Central memory CD8-positive, alpha-beta T cell (primary cell): ENCODE results near the gene SFXN1.

ENCODE experiments used
- ATAC-seq: fragments of 150-1000 bp; cut with Tn5 transposase; replicated peaks from 2 replicates; pipeline ENCODE4 v1.10.0; 2022; ENCODE audit warnings: mild to moderate bottlenecking, moderate FRiP score, moderate number of reproducible peaks; ENCODE audit not compliant: poor library complexity, severe bottlenecking; ENCODE audit errors: extremely low read depth
- DNase-seq, 2 donors: peaks; one replicate each; pipeline ENCODE4 v3.0.0; 2021; ENCODE audit warnings: low spot score in 2 of 2
- H3K27ac Mint-ChIP-seq: one replicate; pipeline ENCODE4 v1.8.0; 2022; ENCODE audit warnings: low read depth, mild to moderate bottlenecking, moderate library complexity, mixed read lengths
- H3K27me3 Mint-ChIP-seq: one replicate; pipeline ENCODE4 v1.8.0; 2022; ENCODE audit warnings: mixed read lengths
- H3K36me3 Mint-ChIP-seq: one replicate; pipeline ENCODE4 v1.8.0; 2022; ENCODE audit warnings: mild to moderate bottlenecking, moderate library complexity, mixed read lengths; ENCODE audit not compliant: insufficient read depth
- H3K4me1 Mint-ChIP-seq: one replicate; pipeline ENCODE4 v1.8.0; 2022; ENCODE audit warnings: mixed read lengths
- H3K4me3 Mint-ChIP-seq: one replicate; pipeline ENCODE4 v1.8.0; 2022; ENCODE audit warnings: mild to moderate bottlenecking, moderate library complexity, mixed read lengths
- H3K9me3 Mint-ChIP-seq: one replicate; pipeline ENCODE4 v1.8.0; 2022; ENCODE audit warnings: mixed read lengths

Gene SFXN1

GRCh38 chr5:175469916-175470315 lies 8.4 kb upstream of the SFXN1 start:
- no peak for ATAC-seq

GRCh38 chr5:175470781-175471180 lies 7.6 kb upstream of the SFXN1 start:
- Mint-ChIP-seq H3K36me3 (no peaks in the 10 kb centered on the region), H3K27me3 (peaks cover 20% of the 10 kb centered on the region), H3K9me3 (no peaks in the 10 kb centered on the region), H3K4me1 (peaks cover 6% of the 10 kb centered on the region), H3K4me3 (no peak overlapping the region), H3K27ac (no peak overlapping the region)
- no peak for ATAC-seq
- no peak for DNase-seq

More at GRCh38 chr5:175469916-175470315, 8.4 kb upstream of the SFXN1 start:
- no peaks in the 10 kb centered on the region for H3K36me3 Mint-ChIP-seq
- no peak overlapping the region for H3K4me3 Mint-ChIP-seq
- H3K9me3 Mint-ChIP-seq = no peaks in the 10 kb centered on the region
- DNase-seq = no peak
- peaks cover 18% of the 10 kb centered on the region for H3K27me3 Mint-ChIP-seq
- H3K27ac Mint-ChIP-seq = no peak overlapping the region
- H3K4me1 Mint-ChIP-seq = peaks cover 9% of the 10 kb centered on the region

- no peak for ATAC-seq
- H3K4me3 Mint-ChIP-seq = no peak overlapping the region
- DNase-seq = no peak
These were observed 7.2 kb upstream of the SFXN1 start for GRCh38 chr5:175471196-175471595.

GRCh38 chr5:175471628-175472027 lies 6.7 kb upstream of the SFXN1 start:
- H3K9me3 Mint-ChIP-seq = no peaks in the 10 kb centered on the region
- ATAC-seq = no peak
- peaks cover 6% of the 10 kb centered on the region for H3K4me1 Mint-ChIP-seq
- H3K36me3 Mint-ChIP-seq = no peaks in the 10 kb centered on the region
- peaks cover 20% of the 10 kb centered on the region for H3K27me3 Mint-ChIP-seq
- no peak overlapping the region for H3K4me3 Mint-ChIP-seq
- DNase-seq = no peak
- H3K27ac Mint-ChIP-seq = no peak overlapping the region

More at GRCh38 chr5:175471196-175471595, 7.2 kb upstream of the SFXN1 start:
- H3K27ac Mint-ChIP-seq = no peak overlapping the region
- no peaks in the 10 kb centered on the region for H3K9me3 Mint-ChIP-seq
- no peaks in the 10 kb centered on the region for H3K36me3 Mint-ChIP-seq
- H3K27me3 Mint-ChIP-seq = peaks cover 20% of the 10 kb centered on the region
- H3K4me1 Mint-ChIP-seq = peaks cover 6% of the 10 kb centered on the region

- no peak for DNase-seq
- H3K4me3 Mint-ChIP-seq = no peak overlapping the region
These were observed 6.0 kb upstream of the SFXN1 start for GRCh38 chr5:175472378-175472777.

GRCh38 chr5:175475248-175475647 lies 3.1 kb upstream of the SFXN1 start:
- no peak for DNase-seq
- peaks cover 27% of the 10 kb centered on the region for H3K4me1 Mint-ChIP-seq
- no peaks in the 10 kb centered on the region for H3K36me3 Mint-ChIP-seq
- peaks cover 12% of the 10 kb centered on the region for H3K27me3 Mint-ChIP-seq
- no peaks in the 10 kb centered on the region for H3K9me3 Mint-ChIP-seq
- H3K27ac Mint-ChIP-seq = no peak overlapping the region
- H3K4me3 Mint-ChIP-seq = no peak overlapping the region
- ATAC-seq = no peak

More at GRCh38 chr5:175472378-175472777, 6.0 kb upstream of the SFXN1 start:
- ATAC-seq = no peak
- Mint-ChIP-seq H3K4me1 (peaks cover 6% of the 10 kb centered on the region), H3K27me3 (peaks cover 20% of the 10 kb centered on the region), H3K36me3 (no peaks in the 10 kb centered on the region), H3K9me3 (no peaks in the 10 kb centered on the region), H3K27ac (no peak overlapping the region)

- Mint-ChIP-seq H3K4me3 (peak overlapping the region; percentile 97), H3K4me1 (peaks cover 43% of the 10 kb centered on the region), H3K27me3 (peaks cover 12% of the 10 kb centered on the region), H3K27ac (peak overlapping the region; percentile 86), H3K9me3 (no peaks in the 10 kb centered on the region), H3K36me3 (peaks cover 2% of the 10 kb centered on the region)
- DNase-seq = no peak
- ATAC-seq = no peak
These were observed 920 bp upstream of the SFXN1 start for GRCh38 chr5:175477440-175477839.

GRCh38 chr5:175478008-175478383 lies 364 bp upstream of the SFXN1 start:
- peaks cover 12% of the 10 kb centered on the region for H3K27me3 Mint-ChIP-seq
- peak overlapping the region; percentile 97 for H3K4me3 Mint-ChIP-seq
- no peak for DNase-seq
- H3K36me3 Mint-ChIP-seq = peaks cover 2% of the 10 kb centered on the region
- no peaks in the 10 kb centered on the region for H3K9me3 Mint-ChIP-seq
- peaks cover 49% of the 10 kb centered on the region for H3K4me1 Mint-ChIP-seq
- peak overlapping the region; percentile 86 for H3K27ac Mint-ChIP-seq
- no peak for ATAC-seq

GRCh38 chr5:175479125-175479881 lies 943 bp downstream of the SFXN1 start:
- peak overlapping the region; percentile 90 for H3K27ac Mint-ChIP-seq
- H3K36me3 Mint-ChIP-seq = peaks cover 3% of the 10 kb centered on the region
- no peaks in the 10 kb centered on the region for H3K9me3 Mint-ChIP-seq
- peaks cover 8% of the 10 kb centered on the region for H3K27me3 Mint-ChIP-seq
- peaks cover 60% of the 10 kb centered on the region for H3K4me1 Mint-ChIP-seq
- no peak for DNase-seq
- no peak for ATAC-seq
- peak overlapping the region; percentile 97 for H3K4me3 Mint-ChIP-seq

GRCh38 chr5:175483337-175483736 lies 5.0 kb downstream of the SFXN1 start:
- H3K27me3 Mint-ChIP-seq = no peaks in the 10 kb centered on the region
- H3K27ac Mint-ChIP-seq = peak overlapping the region; percentile 6
- DNase-seq = no peak
- H3K4me3 Mint-ChIP-seq = peak overlapping the region; percentile 10
- H3K36me3 Mint-ChIP-seq = peaks cover 14% of the 10 kb centered on the region
- no peaks in the 10 kb centered on the region for H3K9me3 Mint-ChIP-seq
- no peak for ATAC-seq
- H3K4me1 Mint-ChIP-seq = peaks cover 90% of the 10 kb centered on the region

GRCh38 chr5:175484322-175484721 lies 6.0 kb downstream of the SFXN1 start:
- Mint-ChIP-seq H3K36me3 (peaks cover 21% of the 10 kb centered on the region), H3K9me3 (no peaks in the 10 kb centered on the region), H3K4me1 (peaks cover 93% of the 10 kb centered on the region), H3K27me3 (no peaks in the 10 kb centered on the region), H3K27ac (no peak overlapping the region), H3K4me3 (no peak overlapping the region)
- DNase-seq (no peak), ATAC-seq (no peak)

- Mint-ChIP-seq H3K4me3 (no peak overlapping the region), H3K4me1 (peaks cover 92% of the 10 kb centered on the region), H3K27ac (no peak overlapping the region), H3K9me3 (no peaks in the 10 kb centered on the region), H3K27me3 (no peaks in the 10 kb centered on the region), H3K36me3 (peaks cover 21% of the 10 kb centered on the region)
- ATAC-seq (no peak), DNase-seq (no peak)
These were observed 6.5 kb downstream of the SFXN1 start for GRCh38 chr5:175484829-175485228.

GRCh38 chr5:175485631-175486030 lies 7.3 kb downstream of the SFXN1 start:
- no peaks in the 10 kb centered on the region for H3K27me3 Mint-ChIP-seq
- no peak overlapping the region for H3K27ac Mint-ChIP-seq
- ATAC-seq (no peak), DNase-seq (no peak)
- peaks cover 92% of the 10 kb centered on the region for H3K4me1 Mint-ChIP-seq
- H3K4me3 Mint-ChIP-seq = no peak overlapping the region
- H3K36me3 Mint-ChIP-seq = peaks cover 26% of the 10 kb centered on the region
- no peaks in the 10 kb centered on the region for H3K9me3 Mint-ChIP-seq
